ENCODE results near the gene GFI1B. TPM values are rescaled to one million over a fixed set of nuclear protein-coding genes. Genes with fewer than 3 reads are reported as not detected.

Gene GFI1B
- 10 to 100 TPM in 1 of 2 donors, 1 to 10 TPM in 1; 1.1 to 29.3 TPM for total RNA-seq
- total RNA-seq = 0 reads per million in 2 donors

DNA sequence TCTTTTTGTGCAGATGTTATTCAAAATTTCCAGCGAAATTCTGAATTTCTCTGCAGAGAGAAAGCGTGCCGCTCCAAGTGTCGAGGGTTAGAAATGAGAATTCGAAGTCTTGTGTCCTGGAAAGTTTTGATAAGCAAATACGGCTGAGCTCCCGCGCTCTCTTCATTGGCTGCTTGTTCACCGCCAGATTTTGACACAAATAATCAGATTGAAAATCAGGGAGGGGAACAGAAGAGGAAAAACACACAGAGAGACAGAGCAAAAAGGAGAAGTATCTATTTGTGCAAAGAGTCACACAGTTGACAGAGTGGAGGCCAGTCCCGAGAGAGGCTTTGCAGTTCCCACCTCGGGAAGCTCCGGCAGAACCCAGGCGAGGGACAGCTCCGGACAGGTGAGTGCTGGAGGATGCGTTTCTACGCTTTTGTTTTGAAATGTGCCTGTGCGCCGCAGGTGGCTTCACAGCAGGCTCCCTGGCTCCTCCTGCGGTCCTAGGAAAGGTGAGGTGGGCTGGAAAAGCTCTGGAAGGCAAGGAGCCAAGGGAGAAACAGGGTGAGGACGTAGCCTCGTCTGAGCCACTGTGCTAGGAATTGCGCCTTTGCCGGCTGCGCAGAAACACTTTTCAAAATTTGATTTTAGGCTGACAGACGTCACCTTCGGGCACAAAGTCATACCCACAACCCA, at the start of gene GFI1B:
GFI1B (plus strand) TSS at position 244 of the 681 bp plus-strand sequence. CDS start 7,985 bp downstream, outside the sequence.
- DNase-seq = no peak
- H3K4me3 Mint-ChIP-seq = no peak within 1 kb of the TSS
- peaks cover 75% of the 10 kb centered on the region for H3K27me3 Mint-ChIP-seq
- no peak within 1 kb of the TSS for H3K27ac Mint-ChIP-seq
- no peaks in the 10 kb centered on the region for H3K9me3 ChIP-seq (ENCODE audit: control insufficient read depth, low read length, poor library complexity, severe bottlenecking)
- peaks cover 8% of the 10 kb centered on the region for H3K4me1 Mint-ChIP-seq
- H3K36me3 Mint-ChIP-seq (ENCODE audit: low read depth) = peaks cover 4% of the 10 kb centered on the region
- no peak for ATAC-seq

DNA sequence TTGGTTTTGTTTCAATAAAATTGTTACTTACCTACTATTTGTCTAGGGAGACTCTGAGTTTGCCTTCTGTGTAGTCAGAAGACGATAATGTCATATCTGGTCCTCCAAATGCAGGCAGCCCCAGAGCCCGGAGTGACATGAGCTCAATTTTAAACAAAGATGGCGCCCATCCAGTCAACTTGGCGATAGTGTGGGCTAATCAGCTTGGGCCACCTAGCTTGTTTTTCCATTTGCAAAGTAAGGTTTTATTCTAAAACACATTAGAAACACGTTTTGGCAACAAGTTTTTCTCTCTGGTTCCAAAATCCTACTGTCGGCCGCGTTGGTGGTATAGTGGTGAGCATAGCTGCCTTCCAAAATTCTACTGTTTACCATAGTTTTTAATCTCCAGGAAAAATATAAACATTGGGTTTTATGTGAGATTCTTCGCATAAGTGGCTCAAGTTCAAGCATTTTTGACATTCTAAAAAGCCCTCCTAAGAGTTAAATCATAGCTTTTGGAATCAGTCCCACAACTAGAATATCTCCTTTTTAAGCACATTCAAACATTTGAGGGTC, 47.2 kb upstream of the GFI1B start:
- ATAC-seq (no peak), DNase-seq (no peak)
- no peaks in the 10 kb centered on the region for H3K27me3 Mint-ChIP-seq
- no peaks in the 10 kb centered on the region for H3K9me3 ChIP-seq (ENCODE audit: control insufficient read depth, low read length, poor library complexity, severe bottlenecking)
- H3K4me3 Mint-ChIP-seq = no peak overlapping the region
- no peak overlapping the region for H3K27ac Mint-ChIP-seq
- peaks cover 11% of the 10 kb centered on the region for H3K36me3 Mint-ChIP-seq (ENCODE audit: low read depth)
- H3K4me1 Mint-ChIP-seq = peaks cover 22% of the 10 kb centered on the region

DNA sequence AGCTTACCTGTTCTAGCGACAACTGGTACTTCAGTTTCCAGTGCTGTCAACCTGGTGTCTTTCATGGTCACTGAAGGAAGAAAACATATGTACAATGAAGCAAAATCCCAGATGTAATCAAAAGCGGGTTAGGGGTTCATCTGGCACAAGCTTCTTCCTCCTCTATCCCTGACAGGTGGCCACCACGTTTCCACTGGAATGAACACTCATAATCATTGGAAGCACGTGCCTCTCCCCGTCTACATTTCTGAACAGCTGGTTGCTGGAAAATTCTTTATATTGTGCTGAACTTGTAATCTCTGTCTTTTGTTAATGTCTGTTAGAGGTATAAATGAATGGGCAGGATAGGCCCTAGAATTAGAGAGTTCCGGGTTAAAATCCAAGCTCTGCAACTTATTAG, 43.5 kb upstream of the GFI1B start:
- ATAC-seq (no peak), DNase-seq (no peak)
- Mint-ChIP-seq H3K4me1 (peaks cover 21% of the 10 kb centered on the region), H3K27ac (no peak overlapping the region), H3K36me3 (ENCODE audit: low read depth) (peaks cover 6% of the 10 kb centered on the region), H3K4me3 (no peak overlapping the region), H3K27me3 (no peaks in the 10 kb centered on the region)
- no peaks in the 10 kb centered on the region for H3K9me3 ChIP-seq (ENCODE audit: control insufficient read depth, low read length, poor library complexity, severe bottlenecking)

DNA sequence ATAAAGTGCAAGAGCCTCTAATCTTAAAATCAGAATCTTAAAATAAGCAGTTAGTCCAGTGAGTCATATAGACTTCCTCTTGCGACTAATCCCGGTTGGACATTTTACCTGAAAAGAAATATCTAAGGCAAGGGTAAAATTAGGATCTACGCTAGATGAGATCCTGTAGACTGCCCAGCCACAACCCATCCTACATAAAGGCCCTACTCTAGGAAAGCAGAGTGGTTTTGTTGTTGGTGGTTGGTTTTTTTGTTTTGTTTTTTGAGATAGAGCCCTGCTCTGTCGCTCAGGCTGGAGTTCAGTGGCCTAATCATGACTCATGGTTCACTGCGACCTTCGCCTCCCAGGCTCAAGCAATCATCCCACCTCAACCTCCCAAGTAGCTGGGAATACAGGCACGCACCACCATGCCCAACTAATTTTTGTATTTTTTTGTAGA, 41.0 kb upstream of the GFI1B start:
- Mint-ChIP-seq H3K4me3 (no peak overlapping the region), H3K27me3 (no peaks in the 10 kb centered on the region), H3K27ac (no peak overlapping the region), H3K4me1 (peaks cover 16% of the 10 kb centered on the region), H3K36me3 (ENCODE audit: low read depth) (peaks cover 2% of the 10 kb centered on the region)
- no peaks in the 10 kb centered on the region for H3K9me3 ChIP-seq (ENCODE audit: control insufficient read depth, low read length, poor library complexity, severe bottlenecking)
- ATAC-seq (no peak), DNase-seq (no peak)

DNA sequence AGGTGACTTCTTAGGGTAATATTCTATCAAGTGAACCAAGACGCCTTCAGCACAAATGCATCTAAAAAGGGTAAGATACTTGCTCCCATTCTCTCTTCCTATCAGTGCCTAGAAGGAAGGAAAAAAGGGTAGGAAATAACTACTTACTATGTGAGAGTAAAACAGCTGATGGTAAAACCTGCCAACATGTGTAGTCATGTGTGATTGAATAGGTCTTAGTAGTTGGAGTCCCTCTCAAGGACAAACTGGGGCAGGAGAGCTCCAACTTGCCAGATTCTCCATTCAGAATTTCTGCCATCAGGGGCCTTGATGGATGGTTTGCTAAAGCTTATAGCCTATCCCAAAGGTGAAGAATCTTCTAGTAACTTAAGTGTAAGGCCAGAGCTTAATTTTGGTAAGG, 39.3 kb upstream of the GFI1B start:
- no peaks in the 10 kb centered on the region for H3K27me3 Mint-ChIP-seq
- H3K4me3 Mint-ChIP-seq = no peak overlapping the region
- H3K27ac Mint-ChIP-seq = peak overlapping the region; percentile 8
- no peaks in the 10 kb centered on the region for H3K36me3 Mint-ChIP-seq (ENCODE audit: low read depth)
- H3K4me1 Mint-ChIP-seq = peaks cover 18% of the 10 kb centered on the region
- ATAC-seq (no peak), DNase-seq (no peak)
- no peaks in the 10 kb centered on the region for H3K9me3 ChIP-seq (ENCODE audit: control insufficient read depth, low read length, poor library complexity, severe bottlenecking)

DNA sequence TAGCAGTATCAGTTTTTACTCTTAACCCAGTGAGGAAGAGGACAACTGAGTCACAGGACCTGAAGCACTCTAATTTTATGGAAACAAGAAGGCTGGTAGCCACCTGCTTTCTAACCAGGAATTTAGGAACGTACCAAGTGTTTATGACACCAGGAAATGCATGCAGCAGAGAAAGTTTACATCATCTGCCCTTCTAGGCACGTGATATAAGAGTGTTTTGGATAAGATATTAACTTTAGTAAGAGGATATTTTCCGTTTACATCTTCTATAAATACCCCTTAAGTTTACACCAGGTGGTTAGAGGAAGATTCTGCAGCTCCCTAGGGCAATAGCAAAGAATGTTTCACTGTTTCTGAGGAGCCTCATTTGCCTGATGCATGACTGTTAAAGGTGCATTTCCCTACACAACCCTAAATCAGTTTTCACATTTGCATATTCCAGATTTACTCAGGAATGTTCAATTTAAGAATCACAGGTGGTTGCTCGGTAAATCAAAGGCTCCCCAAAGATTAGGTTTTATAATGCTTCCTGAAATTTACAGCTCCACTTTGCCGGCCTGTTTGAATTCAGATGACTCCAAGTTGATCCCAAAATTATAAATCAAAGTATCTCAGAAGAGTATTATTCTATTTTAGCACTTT, 35.8 kb upstream of the GFI1B start:
- no peaks in the 10 kb centered on the region for H3K9me3 ChIP-seq (ENCODE audit: control insufficient read depth, low read length, poor library complexity, severe bottlenecking)
- H3K4me3 Mint-ChIP-seq = peak overlapping the region; percentile 25
- DNase-seq = no peak
- H3K27me3 Mint-ChIP-seq = no peaks in the 10 kb centered on the region
- H3K4me1 Mint-ChIP-seq = peaks cover 16% of the 10 kb centered on the region
- peaks cover 3% of the 10 kb centered on the region for H3K36me3 Mint-ChIP-seq (ENCODE audit: low read depth)
- H3K27ac Mint-ChIP-seq = peak overlapping the region; percentile 100
- no peak for ATAC-seq

DNA sequence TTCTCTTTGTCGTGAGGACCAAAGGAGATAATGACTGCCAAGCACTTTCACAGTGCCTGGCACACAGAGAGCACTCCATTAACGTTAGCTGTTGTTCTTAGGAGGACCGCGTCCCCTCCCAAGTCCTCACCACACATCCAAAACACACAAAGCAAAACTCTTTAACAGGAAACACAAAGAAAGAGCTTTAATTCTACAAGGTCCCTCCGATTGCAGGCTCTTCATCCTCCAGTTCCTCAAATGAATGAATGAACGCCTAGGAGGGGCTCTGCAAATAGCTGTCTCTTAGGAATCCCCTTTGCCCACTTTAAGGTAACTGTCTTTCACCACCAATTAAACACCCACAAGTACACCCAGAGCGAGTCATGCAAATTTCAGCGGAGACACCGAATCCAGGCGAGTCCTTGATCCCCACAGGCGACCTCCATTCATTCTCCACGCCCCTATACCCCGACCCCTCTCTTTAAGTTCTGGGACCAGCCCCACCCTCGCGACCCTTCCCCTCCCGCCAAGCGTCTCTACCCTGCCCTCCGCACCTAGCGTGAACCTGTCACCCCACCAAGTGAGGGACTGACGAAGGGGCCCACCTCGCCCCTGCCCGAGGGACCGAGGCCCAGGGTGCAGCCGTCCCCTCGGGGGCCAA, 34.7 kb upstream of the GFI1B start:
- H3K9me3 ChIP-seq (ENCODE audit: control insufficient read depth, low read length, poor library complexity, severe bottlenecking) = no peaks in the 10 kb centered on the region
- peaks cover 15% of the 10 kb centered on the region for H3K4me1 Mint-ChIP-seq
- H3K4me3 Mint-ChIP-seq = peak overlapping the region; percentile 98
- H3K36me3 Mint-ChIP-seq (ENCODE audit: low read depth) = peaks cover 3% of the 10 kb centered on the region
- DNase-seq (no peak), ATAC-seq (no peak)
- H3K27ac Mint-ChIP-seq = peak overlapping the region; percentile 100
- H3K27me3 Mint-ChIP-seq = no peaks in the 10 kb centered on the region

DNA sequence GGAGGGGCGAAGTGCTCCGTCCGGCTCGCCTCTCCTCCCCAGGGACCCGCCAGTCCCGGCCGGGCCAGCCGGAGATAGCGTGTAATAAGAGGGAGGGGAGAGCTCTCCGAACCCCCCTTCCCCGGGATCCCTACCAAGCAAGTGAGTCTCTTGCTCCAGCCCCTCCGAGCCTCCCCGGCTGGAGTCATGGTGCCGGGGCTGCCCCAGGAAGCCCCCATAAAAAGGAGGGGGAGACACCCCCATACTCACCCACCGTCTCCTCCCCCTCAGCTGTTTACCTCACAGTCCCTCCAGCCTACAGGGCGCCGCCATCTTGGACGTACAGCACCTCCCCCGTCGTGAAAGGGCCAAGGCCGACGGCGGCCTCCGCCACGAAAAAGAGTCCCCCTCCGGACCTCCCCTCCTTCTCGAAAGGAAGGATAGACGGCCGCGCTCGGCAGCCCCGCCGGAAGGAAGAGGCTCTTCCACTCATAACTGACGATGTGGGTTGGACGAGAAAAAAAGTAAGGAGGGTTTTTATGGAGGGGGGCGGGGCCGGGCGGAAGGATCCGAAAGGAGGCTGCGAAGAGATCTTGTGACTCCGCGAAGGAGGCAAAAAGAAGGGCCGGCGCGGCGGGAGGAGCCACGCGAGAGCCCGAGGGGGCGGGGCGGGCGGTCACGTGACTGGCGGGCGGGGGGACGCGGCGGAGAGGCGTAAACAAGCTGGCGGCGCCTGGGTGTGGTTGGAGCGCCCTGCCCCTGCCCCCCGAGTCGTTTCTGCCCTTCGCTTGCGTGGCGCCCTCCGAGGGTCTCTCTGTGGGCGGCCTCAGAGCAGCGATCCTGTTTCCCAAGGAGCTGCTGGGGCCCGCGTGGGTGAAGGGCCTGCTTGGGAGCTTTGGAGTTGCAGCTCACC, 34.0 kb upstream of the GFI1B start, which contains the start of gene TSC1:
TSC1 (minus strand) TSS at position 323 of the 892 bp plus-strand sequence. CDS start 15,744 bp downstream, outside the sequence.
- peak; percentile 91 for ATAC-seq
- no peaks in the 10 kb centered on the region for H3K27me3 Mint-ChIP-seq

DNA sequence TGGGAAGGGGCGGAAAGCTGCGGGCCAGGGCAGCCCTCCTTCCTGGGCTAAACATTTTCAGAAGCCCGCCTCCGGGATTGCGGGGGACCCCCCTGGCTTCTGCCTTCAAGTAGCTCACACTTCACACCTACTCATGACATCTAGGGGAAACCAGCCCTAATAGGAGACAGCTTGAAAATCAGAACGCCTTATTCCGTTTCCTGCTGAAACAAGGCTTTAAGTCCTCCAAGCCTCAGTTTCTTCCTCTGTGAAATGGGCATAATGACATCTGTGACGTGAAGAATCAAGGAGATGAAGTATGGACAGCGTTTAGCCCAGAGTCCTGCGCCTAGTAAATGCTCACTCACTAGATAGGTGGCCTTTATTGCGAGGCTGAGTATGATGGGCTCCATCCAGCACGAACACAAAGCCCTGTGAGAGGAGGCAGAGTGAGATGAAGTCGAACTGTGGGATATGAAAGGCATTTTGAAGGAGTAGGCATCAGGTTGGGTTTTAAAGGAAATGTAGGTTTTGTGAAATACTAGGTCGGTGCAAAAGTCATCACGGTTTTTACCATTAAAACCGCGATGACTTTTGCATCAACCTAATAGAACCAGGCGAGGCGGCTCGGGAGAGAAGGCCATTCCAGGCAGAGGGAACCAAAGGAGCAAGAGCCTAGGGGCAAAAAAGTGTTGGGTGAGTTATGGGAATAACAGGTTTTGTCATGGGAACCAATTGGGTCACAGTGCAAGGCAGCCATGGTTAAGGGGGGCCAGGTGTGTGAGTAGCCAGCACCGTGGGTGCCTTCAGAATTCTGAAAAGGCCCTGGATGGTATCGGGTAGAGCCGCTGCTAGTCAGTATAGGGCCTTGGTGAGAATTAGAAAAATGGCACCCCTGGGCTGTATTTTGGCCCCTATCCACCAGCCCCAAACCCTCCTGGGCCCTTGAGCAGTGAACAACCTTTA, 33.0 kb upstream of the GFI1B start:
- H3K27me3 Mint-ChIP-seq = no peaks in the 10 kb centered on the region
- H3K4me1 Mint-ChIP-seq = peaks cover 16% of the 10 kb centered on the region
- peaks cover 3% of the 10 kb centered on the region for H3K36me3 Mint-ChIP-seq (ENCODE audit: low read depth)
- DNase-seq (no peak), ATAC-seq (no peak)
- peak overlapping the region; percentile 98 for H3K4me3 Mint-ChIP-seq
- no peaks in the 10 kb centered on the region for H3K9me3 ChIP-seq (ENCODE audit: control insufficient read depth, low read length, poor library complexity, severe bottlenecking)
- peak overlapping the region; percentile 100 for H3K27ac Mint-ChIP-seq

More for the DNA sequence above, 34.0 kb upstream of the GFI1B start, which contains the start of gene TSC1:
- Mint-ChIP-seq H3K4me3 (peak within 1 kb of the TSS; percentile 98), H3K4me1 (peaks cover 14% of the 10 kb centered on the region), H3K36me3 (ENCODE audit: low read depth) (peaks cover 3% of the 10 kb centered on the region), H3K27ac (peak within 1 kb of the TSS; percentile 100)
- no peaks in the 10 kb centered on the region for H3K9me3 ChIP-seq (ENCODE audit: control insufficient read depth, low read length, poor library complexity, severe bottlenecking)
- peak; percentile 97 to 99 (median 99) for DNase-seq

DNA sequence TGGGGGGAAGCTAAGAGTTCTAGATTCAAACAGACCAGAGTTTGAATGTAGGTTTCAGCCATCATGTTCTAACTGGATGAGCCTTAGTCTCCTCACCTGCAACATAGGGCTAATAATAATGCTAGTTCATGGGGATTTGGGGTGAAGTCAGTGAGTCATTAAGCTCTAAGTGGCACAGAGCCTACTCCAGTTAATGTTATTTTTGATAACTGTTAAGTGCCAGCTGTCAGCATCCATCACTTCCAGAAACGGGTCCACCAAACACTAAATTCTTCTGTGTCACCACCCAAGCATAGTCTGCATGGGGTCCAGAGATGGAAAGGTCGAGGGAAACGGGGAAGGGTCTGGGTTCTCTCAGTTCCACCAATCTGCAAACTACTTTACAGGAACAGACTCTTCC, 32.3 kb upstream of the GFI1B start:
- Mint-ChIP-seq H3K27ac (peak overlapping the region; percentile 100), H3K4me1 (peaks cover 16% of the 10 kb centered on the region), H3K27me3 (no peaks in the 10 kb centered on the region), H3K4me3 (no peak overlapping the region), H3K36me3 (ENCODE audit: low read depth) (peaks cover 5% of the 10 kb centered on the region)
- no peaks in the 10 kb centered on the region for H3K9me3 ChIP-seq (ENCODE audit: control insufficient read depth, low read length, poor library complexity, severe bottlenecking)
- no peak for DNase-seq
- ATAC-seq = no peak

DNA sequence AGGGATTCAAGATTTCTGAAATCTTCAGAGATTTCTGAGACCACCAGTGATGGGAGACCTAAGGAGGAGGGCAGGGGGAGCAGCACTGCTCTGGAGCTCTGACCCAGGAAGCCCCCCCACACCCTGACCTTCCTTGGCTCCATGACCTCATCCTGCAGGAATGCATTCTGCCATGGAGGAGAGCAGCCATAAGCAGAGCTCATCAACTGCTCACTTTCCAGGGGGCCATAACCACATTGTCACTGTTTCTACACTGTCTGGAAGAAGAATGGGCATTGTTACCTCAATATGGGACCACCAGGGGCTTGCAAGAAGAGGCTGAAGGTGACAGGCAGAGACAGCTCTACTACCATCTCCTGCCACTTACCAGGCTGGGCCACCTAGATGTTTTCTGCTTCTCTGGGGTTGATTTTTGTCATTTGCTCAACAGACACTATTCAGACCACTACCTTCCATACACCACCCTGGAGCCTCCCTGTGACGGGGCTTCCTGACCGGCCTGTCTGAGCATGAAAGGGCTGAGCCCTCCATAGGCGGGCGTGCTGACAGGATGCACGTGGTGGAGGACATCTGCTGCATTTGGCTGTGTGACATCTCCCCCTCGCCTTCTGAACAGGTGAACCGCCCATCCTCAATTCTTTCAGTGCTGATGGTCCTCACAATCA, 31.7 kb upstream of the GFI1B start:
- no peak overlapping the region for H3K27ac Mint-ChIP-seq
- no peaks in the 10 kb centered on the region for H3K9me3 ChIP-seq (ENCODE audit: control insufficient read depth, low read length, poor library complexity, severe bottlenecking)
- DNase-seq (no peak), ATAC-seq (no peak)
- H3K4me1 Mint-ChIP-seq = peaks cover 18% of the 10 kb centered on the region
- H3K4me3 Mint-ChIP-seq = no peak overlapping the region
- H3K27me3 Mint-ChIP-seq = no peaks in the 10 kb centered on the region
- H3K36me3 Mint-ChIP-seq (ENCODE audit: low read depth) = peaks cover 5% of the 10 kb centered on the region
